Measurements from ENCODE around the gene CFAP69. TPM values are rescaled to one million over a fixed set of nuclear protein-coding genes. Genes with fewer than 3 reads are reported as not detected.
A peak's percentile ranks its signal among the peaks of the same experiment; 100 is the strongest.

CFAP69 gene
- total and polyA plus RNA-seq, 10 of the 15 experiments (the other 5 are each of a cell fraction or from before 2014, with no cell fraction given) = 0.11 to 3.1 (median 0.48) TPM; not detected in 1

GRCh38 chr7:90244909-90245851, at the start of gene CFAP69 (continued):
- no peak; the same call in 1 of the 2 replicates for TF ChIP-seq ZNF687 (IDR thresholded peaks at IDR 0.05)
- TF ChIP-seq SREBF2 (IDR thresholded peaks at IDR 0.05; ENCODE audit: low read length) = no peak
- TF ChIP-seq MAX (IDR thresholded peaks at IDR 0.05; ENCODE audit: low read depth, low read length) = peak; percentile 44; the same call in 1 of the 2 replicates
- TF ChIP-seq EP300 (IDR thresholded peaks at IDR 0.05; ENCODE audit: borderline replicate concordance in 1 of 2, control insufficient read depth in 1 of 2, low read depth in 2 of 2, low read length in 2 of 2) = peak in 1 of 2 experiments; percentile 62; a peak in 2 of 4 replicates
- TF ChIP-seq GATAD2B (conservative IDR thresholded peaks at IDR 0.05; ENCODE audit: low read depth) = peak; percentile 78; the same call in 1 of the 2 replicates
- peak; percentile 92 for TF ChIP-seq BMI1 (IDR thresholded peaks at IDR 0.05; ENCODE audit: borderline replicate concordance)
- TF ChIP-seq CREB1 (IDR thresholded peaks at IDR 0.05; ENCODE audit: low read depth) = peak; percentile 46; the same call in 1 of the 2 replicates
- peak; percentile 88 for TF ChIP-seq RUNX3 (IDR thresholded peaks at IDR 0.05; ENCODE audit: low read length)
- peak; percentile 99 for TF ChIP-seq NR2F1 (conservative IDR thresholded peaks at IDR 0.05)
- peak; percentile 76 to 77 for TF ChIP-seq IKZF2 (IDR thresholded peaks at IDR 0.05)
- TF ChIP-seq RCOR1 (conservative IDR thresholded peaks at IDR 0.05; ENCODE audit: low read depth, low read length) = 0 out of 2 replicates have a peak, but pooled peaks have one; percentile 30
- TF ChIP-seq ZNF24 (IDR thresholded peaks at IDR 0.05) = 0 out of 2 replicates have a peak, but pooled peaks have one; percentile 49
- peak; percentile 40; the same call in 1 of the 2 replicates for TF ChIP-seq ATF7 (IDR thresholded peaks at IDR 0.05; ENCODE audit: low read depth)
- peak; percentile 68; the same call in 1 of the 2 replicates for TF ChIP-seq RELB (IDR thresholded peaks at IDR 0.05; ENCODE audit: low read depth)
- TF ChIP-seq CBX5 (IDR thresholded peaks at IDR 0.05; ENCODE audit: low read depth) = peak; percentile 63; the same call in 1 of the 2 replicates

Data from GM12878 (cell line).